ENCODE results near the gene CPNE2.

GRCh38 chr16:57081744-57082143 lies 10.6 kb upstream of the CPNE2 start:
- no peak for TF ChIP-seq POLR2AphosphoS5 (IDR thresholded peaks at IDR 0.05)
- no peak for TF ChIP-seq CTCF (IDR thresholded peaks at IDR 0.05)
- TF ChIP-seq POLR2A (IDR thresholded peaks at IDR 0.05; ENCODE audit: low read depth): no peak
- no peak for TF ChIP-seq EP300 (IDR thresholded peaks at IDR 0.05)
